PFSK-1 (cell line): ENCODE measurements around the gene BMPR2.

Experiments used
- POLR2AphosphoS5 ChIP-seq: IDR thresholded peaks from 2 replicates; pipeline ENCODE4 v1.6.1; 2012; ENCODE audit warnings: low read depth, mild to moderate bottlenecking, control low read depth, low read length, moderate library complexity
- SIN3A ChIP-seq: IDR thresholded peaks from 2 replicates; pipeline ENCODE4 v1.6.1; 2012; ENCODE audit warnings: mild to moderate bottlenecking, low read length, moderate library complexity, borderline replicate concordance; ENCODE audit not compliant: insufficient read depth
- TAF1 ChIP-seq: IDR thresholded peaks from 2 replicates; pipeline ENCODE4 v1.6.1; 2012; ENCODE audit warnings: low read length, control low read depth, borderline replicate concordance; ENCODE audit not compliant: insufficient read depth
- TF ChIP-seq, protein P1 (sequence below), 2 experiments: IDR thresholded peaks; 2 replicates each; pipeline versions ENCODE4 v1.6.1 to v1.8.0; 2011 to 2012; ENCODE audit warnings: low read depth in 2 of 2, low read length in 2 of 2, control low read depth in 1 of 2, inconsistent platforms in 1 of 2, mild to moderate bottlenecking in 1 of 2, moderate library complexity in 1 of 2; ENCODE audit not compliant: insufficient read depth in 1 of 2

DNA sequence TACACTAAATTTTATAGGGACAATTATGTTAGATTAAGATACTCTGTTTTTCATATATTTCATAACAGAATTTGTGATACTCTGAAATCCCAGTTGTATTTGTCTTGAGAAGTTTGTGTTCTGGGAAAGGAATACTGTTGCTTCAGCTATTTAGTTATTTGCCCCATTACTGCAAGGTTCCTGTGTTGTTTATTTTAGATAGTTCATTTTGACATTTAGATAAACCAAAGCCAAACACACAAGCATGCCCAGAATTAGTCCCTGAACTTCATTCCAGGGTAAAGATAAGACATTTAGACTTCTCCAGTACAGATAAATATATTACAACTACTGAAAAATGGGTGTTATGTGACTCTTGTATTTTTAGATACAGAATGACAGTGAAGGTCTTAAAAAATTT lies 74.7 kb downstream of the BMPR2 start:
- no peak for TF ChIP-seq POLR2AphosphoS5
- no peak for TF ChIP-seq SIN3A
- TF ChIP-seq TAF1 = no peak
- TF ChIP-seq, protein P1, sequence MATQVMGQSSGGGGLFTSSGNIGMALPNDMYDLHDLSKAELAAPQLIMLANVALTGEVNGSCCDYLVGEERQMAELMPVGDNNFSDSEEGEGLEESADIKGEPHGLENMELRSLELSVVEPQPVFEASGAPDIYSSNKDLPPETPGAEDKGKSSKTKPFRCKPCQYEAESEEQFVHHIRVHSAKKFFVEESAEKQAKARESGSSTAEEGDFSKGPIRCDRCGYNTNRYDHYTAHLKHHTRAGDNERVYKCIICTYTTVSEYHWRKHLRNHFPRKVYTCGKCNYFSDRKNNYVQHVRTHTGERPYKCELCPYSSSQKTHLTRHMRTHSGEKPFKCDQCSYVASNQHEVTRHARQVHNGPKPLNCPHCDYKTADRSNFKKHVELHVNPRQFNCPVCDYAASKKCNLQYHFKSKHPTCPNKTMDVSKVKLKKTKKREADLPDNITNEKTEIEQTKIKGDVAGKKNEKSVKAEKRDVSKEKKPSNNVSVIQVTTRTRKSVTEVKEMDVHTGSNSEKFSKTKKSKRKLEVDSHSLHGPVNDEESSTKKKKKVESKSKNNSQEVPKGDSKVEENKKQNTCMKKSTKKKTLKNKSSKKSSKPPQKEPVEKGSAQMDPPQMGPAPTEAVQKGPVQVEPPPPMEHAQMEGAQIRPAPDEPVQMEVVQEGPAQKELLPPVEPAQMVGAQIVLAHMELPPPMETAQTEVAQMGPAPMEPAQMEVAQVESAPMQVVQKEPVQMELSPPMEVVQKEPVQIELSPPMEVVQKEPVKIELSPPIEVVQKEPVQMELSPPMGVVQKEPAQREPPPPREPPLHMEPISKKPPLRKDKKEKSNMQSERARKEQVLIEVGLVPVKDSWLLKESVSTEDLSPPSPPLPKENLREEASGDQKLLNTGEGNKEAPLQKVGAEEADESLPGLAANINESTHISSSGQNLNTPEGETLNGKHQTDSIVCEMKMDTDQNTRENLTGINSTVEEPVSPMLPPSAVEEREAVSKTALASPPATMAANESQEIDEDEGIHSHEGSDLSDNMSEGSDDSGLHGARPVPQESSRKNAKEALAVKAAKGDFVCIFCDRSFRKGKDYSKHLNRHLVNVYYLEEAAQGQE (IDR thresholded peaks at IDR 0.05; ENCODE audit: insufficient read depth in 1 of 2, low read depth in 2 of 2, low read length in 2 of 2) = no peak
